ENCODE measurements around the gene PTPRE.

PTPRE gene

GRCh38 chr10:127908106-127908958, 1.4 kb downstream of the PTPRE start:
- DNase-seq = no peak

GRCh38 chr10:127908959-127909267, 2.0 kb downstream of the PTPRE start:
- no peak for DNase-seq

- no peak for DNase-seq
Observed at GRCh38 chr10:127909716-127910463, 3.0 kb downstream of the PTPRE start.

- DNase-seq = no peak
Observed at GRCh38 chr10:127910464-127910770, 3.5 kb downstream of the PTPRE start.

- no peak for DNase-seq
Observed at GRCh38 chr10:127911218-127911866, 4.4 kb downstream of the PTPRE start.

- DNase-seq = no peak
Observed at GRCh38 chr10:127911867-127912257, 5.0 kb downstream of the PTPRE start.

GRCh38 chr10:127912607-127913367, 5.9 kb downstream of the PTPRE start:
- DNase-seq = no peak

- DNase-seq = no peak
Observed at GRCh38 chr10:127913368-127913759, 6.5 kb downstream of the PTPRE start.

- DNase-seq = no peak
Observed at GRCh38 chr10:127915324-127915723, 8.4 kb downstream of the PTPRE start.

- DNase-seq = no peak
Observed at GRCh38 chr10:127916826-127917225, 9.9 kb downstream of the PTPRE start.

- no peak for DNase-seq
Observed at GRCh38 chr10:127918572-127918971, 11.7 kb downstream of the PTPRE start.

GRCh38 chr10:127919418-127920271, 12.7 kb downstream of the PTPRE start:
- DNase-seq = no peak

GRCh38 chr10:127920306-127921074, 13.6 kb downstream of the PTPRE start:
- DNase-seq = no peak

- DNase-seq = peak in 1 of 2 experiments; percentile 10
Observed at GRCh38 chr10:127921075-127921752, 14.3 kb downstream of the PTPRE start.

- no peak for DNase-seq
Observed at GRCh38 chr10:127921753-127922145, 14.8 kb downstream of the PTPRE start.

- no peak for DNase-seq
Observed at GRCh38 chr10:127922206-127922605, 15.3 kb downstream of the PTPRE start.

GRCh38 chr10:127922675-127923366, 15.9 kb downstream of the PTPRE start:
- DNase-seq = no peak

- no peak for DNase-seq
Observed at GRCh38 chr10:127923646-127924045, 16.7 kb downstream of the PTPRE start.

- DNase-seq = peak in 1 of 2 experiments; percentile 2
Observed at GRCh38 chr10:127925471-127926207, 18.7 kb downstream of the PTPRE start.

Measured in NCI-H524 (cell line).